NCI-H526 treated with DMSO at 0.1 percent for 48 hours (cell line): ENCODE data around the gene SERPINF2.
"Not testable (repeated sequence)": the region's sequence is repeated elsewhere in the genome, so short reads cannot be mapped to it uniquely, and the experiment has no call there.

Source experiments
- DNase-seq: peaks from one replicate; lab custom pipeline; 2025; lab: John Stamatoyannopoulos, UW

SERPINF2 gene

DNA sequence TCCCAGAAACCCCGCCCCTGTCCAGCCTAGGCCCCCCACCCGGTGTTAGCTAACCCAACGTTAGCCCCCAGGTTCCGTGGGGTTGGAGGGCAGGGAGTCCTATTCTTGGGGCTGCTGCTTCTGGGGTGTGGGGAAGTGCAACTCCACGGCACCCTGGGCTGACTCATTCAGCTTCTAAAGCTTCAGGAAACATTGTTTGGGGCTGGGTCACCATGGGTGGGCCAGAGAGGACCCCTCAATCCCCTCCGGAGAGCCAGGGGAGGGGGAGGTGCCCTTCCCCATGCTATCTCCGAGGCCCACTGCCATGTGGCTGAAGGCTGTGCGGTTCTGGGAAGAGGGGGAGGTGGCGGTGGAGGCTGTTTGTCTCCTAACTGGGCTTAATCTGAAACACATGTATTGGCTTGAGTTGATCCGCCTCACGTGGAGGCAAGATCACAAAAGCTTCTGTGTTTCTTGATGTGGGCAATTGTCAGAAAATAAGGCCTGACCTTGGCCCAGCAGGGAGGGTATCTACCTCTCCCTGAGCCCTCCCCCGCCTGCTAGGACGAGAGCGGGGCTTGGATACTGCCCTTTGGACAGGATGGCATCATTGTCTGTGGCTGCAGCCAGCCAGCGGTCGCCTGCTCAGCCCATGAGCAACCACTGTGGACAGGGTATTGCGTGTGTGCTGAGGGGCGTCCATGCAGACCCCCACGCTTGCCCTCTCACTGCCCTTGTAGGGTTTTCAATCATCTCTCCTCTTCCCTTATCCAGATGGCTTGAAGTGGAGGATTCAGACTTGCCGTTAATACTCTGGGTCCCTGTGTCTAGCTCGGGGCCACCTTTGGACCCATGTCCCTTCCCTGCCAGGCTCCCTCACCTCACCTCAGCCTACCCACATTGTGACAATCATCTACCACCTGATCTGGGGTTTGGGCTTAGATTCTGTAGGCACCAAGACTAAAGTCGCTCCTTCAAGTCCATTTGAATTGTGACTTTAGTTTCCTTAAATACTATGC lies 20.5 kb downstream of the SERPINF2 start:
- no peak for DNase-seq

- no peak for DNase-seq
Measured at GRCh38 chr17:1764284-1764683, 21.6 kb downstream of the SERPINF2 start.

DNA sequence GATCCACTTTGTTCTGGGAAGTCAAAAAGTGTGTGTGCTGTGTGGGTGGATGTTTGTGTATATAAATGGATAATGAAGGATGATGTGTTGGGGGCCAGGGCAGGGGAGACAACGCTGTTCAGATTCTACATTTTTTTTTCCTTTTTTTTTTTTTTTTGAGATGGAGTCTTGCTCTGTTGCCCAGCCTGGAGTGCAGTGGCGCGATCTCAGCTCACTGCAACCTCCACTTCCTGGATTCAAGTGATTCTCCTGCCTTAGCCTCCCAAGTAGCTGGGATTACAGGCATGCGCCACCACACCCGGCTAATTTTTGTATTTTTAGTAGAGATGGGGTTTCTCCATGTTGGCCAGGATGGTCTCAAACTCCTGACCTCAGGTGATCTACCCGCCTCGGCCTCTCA lies 22.0 kb downstream of the SERPINF2 start:
- not testable (repeated sequence) for DNase-seq

- DNase-seq, result no peak
Measured at GRCh38 chr17:1765576-1765975, 22.9 kb downstream of the SERPINF2 start.

- DNase-seq, result no peak
Measured at GRCh38 chr17:1766382-1767135, 23.9 kb downstream of the SERPINF2 start.

GRCh38 chr17:1767358-1767757 lies 24.7 kb downstream of the SERPINF2 start:
- no peak for DNase-seq

DNA sequence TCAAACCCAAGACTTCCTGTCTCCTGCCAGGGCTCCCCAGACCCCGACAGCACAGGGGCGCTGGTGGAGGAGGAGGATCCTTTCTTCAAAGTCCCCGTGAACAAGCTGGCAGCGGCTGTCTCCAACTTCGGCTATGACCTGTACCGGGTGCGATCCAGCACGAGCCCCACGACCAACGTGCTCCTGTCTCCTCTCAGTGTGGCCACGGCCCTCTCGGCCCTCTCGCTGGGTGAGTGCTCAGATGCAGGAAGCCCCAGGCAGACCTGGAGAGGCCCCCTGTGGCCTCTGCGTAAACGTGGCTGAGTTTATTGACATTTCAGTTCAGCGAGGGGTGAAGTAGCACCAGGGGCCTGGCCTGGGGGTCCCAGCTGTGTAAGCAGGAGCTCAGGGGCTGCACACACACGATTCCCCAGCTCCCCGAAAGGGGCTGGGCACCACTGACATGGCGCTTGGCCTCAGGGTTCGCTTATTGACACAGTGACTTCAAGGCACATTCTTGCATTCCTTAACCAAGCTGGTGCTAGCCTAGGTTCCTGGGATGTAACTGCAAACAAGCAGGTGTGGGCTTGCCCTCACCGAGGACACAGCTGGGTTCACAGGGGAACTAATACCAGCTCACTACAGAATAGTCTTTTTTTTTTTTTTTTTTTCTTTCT lies 27.3 kb downstream of the SERPINF2 start:
- DNase-seq, result peak; percentile 22

DNA sequence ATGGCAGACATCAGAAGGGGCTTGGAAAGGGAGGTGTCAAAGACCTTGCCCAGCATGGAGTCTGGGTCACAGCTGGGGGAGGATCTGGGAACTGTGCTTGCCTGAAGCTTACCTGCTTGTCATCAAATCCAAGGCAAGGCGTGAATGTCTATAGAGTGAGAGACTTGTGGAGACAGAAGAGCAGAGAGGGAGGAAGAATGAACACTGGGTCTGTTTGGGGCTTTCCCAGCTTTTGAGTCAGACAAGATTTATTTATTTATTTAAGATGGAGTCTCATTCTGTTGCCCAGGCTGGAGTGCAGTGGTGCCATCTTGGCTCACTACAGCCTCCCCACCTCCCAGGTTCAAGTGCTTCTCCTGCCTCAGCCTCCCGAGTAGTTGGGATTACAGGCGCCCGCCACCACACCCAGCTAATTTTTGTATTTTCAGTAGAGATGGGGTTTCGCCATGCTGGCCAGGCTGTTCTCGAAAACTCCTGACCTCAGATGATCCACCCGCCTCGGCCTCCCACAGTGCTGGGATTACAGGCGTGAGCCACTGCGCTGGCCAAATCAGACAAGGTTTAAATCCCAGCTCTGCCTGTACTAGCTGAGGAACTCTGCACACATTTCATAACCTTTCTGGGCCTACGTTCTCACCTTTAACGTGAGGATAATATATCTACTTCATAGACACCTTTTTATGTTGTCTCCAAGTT lies 30.5 kb downstream of the SERPINF2 start:
- DNase-seq, result not testable (repeated sequence)

- no peak for DNase-seq
Measured at GRCh38 chr17:1773696-1774181, 31.1 kb downstream of the SERPINF2 start.

- no peak for DNase-seq
Measured at GRCh38 chr17:1774390-1775176, 31.9 kb downstream of the SERPINF2 start.

GRCh38 chr17:1776328-1776727 lies 33.7 kb downstream of the SERPINF2 start:
- DNase-seq, result no peak

DNA sequence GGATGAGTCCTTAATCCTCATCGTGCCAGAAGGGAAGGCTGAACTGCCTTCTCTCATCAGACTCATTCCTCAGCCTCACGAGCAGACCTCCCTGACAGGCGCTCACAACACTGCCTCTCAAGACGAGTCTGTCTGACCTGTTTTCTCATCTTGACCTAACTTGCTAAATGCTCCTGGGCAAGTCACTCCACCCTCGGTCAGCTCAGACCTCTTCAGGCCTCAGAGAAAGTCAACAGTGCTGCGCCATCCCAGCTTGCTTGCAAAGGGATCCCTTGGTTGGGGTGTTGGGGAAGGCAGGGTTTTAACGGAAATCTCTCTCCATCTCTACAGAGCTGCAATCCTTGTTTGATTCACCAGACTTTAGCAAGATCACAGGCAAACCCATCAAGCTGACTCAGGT lies 34.2 kb downstream of the SERPINF2 start:
- no peak for DNase-seq

GRCh38 chr17:1779571-1780131 lies 37.0 kb downstream of the SERPINF2 start:
- no peak for DNase-seq

- no peak for DNase-seq
Measured at GRCh38 chr17:1782171-1782567, 39.5 kb downstream of the SERPINF2 start.

- no peak for DNase-seq
Measured at GRCh38 chr17:1783271-1783670, 40.6 kb downstream of the SERPINF2 start.

DNA sequence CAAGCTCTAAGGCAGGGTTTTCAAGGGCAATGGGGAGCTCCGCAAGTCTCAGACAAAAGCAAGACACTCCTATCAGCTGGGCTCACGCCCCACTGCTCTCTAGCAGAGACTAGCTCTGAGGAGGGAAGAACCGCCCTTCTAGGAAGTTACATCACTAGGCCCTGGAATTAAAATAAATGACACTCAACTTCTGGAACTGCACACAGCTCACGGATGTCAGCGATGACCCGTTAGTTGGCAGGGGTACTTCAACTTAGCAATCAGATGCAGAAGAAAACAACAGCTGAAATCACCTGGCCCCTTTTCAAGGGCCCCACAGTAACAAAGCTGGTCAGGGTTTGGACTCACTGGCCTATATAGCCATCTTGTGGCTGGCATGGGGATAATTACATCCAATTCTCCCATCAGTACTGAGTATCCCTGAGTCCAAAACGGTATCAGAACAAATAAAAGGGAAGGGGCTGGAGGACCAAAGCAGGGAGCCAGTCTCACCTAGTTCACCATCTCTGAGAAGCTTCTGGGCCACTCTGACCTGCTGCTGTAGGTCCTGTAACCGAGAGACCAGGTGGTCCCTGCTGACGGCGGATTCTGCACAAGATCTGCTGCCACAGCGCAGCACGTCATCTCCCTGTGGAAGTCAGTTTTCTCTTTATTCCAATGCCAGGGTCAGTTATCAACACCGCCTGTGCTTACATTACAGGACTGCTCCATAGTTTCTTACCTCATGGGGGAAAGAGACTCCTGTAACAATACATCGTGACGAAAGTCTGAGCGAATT lies 41.4 kb downstream of the SERPINF2 start:
- DNase-seq, result peak; percentile 1

GRCh38 chr17:1785930-1786329 lies 43.3 kb downstream of the SERPINF2 start:
- DNase-seq, result no peak

GRCh38 chr17:1786708-1787107 lies 44.0 kb downstream of the SERPINF2 start:
- DNase-seq, result no peak

- DNase-seq, result no peak
Measured at GRCh38 chr17:1787301-1787902, 44.7 kb downstream of the SERPINF2 start.
